ENCODE data around the gene RAB22A.

DNA sequence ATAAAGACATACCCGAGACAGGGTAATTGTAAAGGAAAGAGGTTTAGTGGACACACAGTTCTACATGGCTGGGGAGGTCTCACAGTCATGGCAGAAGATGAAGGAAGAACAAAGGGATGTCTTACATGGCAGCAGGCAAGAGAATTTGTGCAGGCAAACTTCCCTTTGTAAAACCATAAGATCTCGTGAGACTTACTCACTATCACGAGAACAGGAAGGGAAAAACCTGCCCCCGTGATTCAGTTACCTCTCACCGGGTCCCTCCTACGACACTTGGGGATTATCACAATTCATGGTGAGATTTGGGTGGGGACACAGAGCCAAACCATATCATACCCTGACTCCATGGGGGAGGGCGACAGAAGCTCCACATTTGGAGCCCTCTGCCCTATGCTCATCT lies 72.1 kb downstream of the RAB22A start:
- TF ChIP-seq, protein P1, sequence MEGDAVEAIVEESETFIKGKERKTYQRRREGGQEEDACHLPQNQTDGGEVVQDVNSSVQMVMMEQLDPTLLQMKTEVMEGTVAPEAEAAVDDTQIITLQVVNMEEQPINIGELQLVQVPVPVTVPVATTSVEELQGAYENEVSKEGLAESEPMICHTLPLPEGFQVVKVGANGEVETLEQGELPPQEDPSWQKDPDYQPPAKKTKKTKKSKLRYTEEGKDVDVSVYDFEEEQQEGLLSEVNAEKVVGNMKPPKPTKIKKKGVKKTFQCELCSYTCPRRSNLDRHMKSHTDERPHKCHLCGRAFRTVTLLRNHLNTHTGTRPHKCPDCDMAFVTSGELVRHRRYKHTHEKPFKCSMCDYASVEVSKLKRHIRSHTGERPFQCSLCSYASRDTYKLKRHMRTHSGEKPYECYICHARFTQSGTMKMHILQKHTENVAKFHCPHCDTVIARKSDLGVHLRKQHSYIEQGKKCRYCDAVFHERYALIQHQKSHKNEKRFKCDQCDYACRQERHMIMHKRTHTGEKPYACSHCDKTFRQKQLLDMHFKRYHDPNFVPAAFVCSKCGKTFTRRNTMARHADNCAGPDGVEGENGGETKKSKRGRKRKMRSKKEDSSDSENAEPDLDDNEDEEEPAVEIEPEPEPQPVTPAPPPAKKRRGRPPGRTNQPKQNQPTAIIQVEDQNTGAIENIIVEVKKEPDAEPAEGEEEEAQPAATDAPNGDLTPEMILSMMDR (IDR thresholded peaks at IDR 0.05), result no peak
- no peak for TF ChIP-seq EZH2 (IDR thresholded peaks at IDR 0.05)
